NCI-H2171 treated with DMSO at 0.1 percent for 48 hours (cell line): Measurements from ENCODE around the gene TECPR2.
"Not testable (repeated sequence)": the region's sequence is repeated elsewhere in the genome, so short reads cannot be mapped to it uniquely, and the experiment has no call there.

Experiments used
- DNase-seq: peaks from one replicate; lab custom pipeline; 2025; lab: John Stamatoyannopoulos, UW

Gene TECPR2

GRCh38 chr14:102330806-102331205, 31.9 kb upstream of the TECPR2 start:
- DNase-seq: no peak

DNA sequence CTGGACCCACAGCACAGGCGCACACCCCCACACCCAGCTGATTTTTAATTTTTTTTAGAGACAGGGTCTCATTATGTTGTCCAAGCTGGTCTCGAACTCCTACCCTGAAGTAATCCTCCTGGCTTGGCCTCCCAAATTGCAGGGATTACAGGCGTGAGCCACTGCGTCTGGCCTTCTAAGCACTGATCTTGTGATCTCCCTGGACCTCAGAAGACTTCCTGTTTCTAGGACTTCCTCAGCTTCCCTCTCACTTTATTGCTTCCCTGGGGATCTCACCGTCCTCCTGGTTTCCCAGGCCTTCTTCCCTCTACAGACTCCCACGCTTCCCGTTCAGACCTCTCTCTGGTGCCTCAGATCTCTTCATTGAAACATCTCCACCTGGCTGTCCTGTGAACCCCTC, 29.4 kb upstream of the TECPR2 start:
- no peak for DNase-seq

- DNase-seq: no peak
Observed at GRCh38 chr14:102333795-102334705, 28.7 kb upstream of the TECPR2 start.

- DNase-seq: no peak
Observed at GRCh38 chr14:102335163-102335562, 27.6 kb upstream of the TECPR2 start.

- no peak for DNase-seq
Observed at GRCh38 chr14:102338724-102339123, 24.0 kb upstream of the TECPR2 start.

GRCh38 chr14:102341566-102341965, 21.2 kb upstream of the TECPR2 start:
- DNase-seq: no peak

DNA sequence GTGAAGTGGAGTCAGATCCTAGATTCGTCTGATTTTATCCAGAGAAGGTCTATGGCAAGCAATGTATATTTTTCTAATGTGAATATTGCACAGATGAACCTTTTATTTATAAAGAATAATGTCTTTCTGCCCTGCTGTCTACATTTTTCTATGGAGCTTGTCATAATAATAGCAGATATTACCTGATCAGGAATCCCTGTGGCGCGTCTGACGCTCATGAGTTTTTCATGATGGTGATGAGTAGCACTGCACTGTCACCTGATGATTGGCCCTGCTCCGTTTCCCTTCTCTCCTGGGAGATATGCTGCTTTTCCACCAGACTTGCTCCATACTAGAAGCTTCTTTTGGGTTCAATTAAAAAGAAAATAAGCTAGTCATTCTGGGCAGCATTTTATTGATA, 20.5 kb upstream of the TECPR2 start:
- DNase-seq: no peak

DNA sequence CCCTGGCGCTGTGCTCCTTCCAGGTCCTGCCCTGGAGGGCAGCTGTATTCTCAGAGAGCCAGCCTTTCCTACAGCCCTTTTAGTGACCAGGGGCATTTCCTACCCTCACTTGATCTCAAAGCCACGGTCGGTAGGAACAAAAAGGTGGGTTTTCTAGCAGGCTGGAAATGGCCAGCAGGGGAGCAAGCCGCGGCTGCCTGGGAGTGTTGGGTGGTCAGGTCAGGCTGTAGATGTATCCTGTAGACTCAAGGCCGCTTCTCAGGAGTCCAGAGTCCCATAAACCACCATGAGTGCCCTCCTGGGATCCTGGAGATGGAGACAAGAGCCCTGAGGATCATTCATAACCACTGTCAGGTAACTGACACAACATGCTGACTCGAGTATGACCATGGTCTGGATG, 18.7 kb upstream of the TECPR2 start:
- DNase-seq: no peak

GRCh38 chr14:102344485-102344884, 18.3 kb upstream of the TECPR2 start:
- no peak for DNase-seq

GRCh38 chr14:102345232-102345631, 17.5 kb upstream of the TECPR2 start:
- DNase-seq: no peak

DNA sequence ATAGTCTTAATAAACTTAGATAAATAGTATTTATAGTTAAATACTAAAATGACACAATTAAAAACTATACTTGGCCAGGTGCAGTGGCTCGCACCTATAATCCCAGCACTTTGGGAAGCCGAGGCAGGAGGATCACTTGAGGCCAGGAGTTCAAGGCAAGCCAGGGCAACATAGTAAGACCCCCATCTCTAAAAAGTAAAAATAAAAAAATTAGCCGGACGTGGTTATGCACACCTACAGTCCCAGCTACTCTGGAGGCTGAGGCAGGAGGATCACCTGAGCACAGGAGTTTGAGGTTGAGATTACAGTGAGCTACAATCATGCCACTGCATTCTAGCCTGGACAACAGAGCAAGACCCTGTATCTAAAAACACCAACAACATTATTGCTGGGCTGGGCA, 16.1 kb upstream of the TECPR2 start:
- DNase-seq: no peak

DNA sequence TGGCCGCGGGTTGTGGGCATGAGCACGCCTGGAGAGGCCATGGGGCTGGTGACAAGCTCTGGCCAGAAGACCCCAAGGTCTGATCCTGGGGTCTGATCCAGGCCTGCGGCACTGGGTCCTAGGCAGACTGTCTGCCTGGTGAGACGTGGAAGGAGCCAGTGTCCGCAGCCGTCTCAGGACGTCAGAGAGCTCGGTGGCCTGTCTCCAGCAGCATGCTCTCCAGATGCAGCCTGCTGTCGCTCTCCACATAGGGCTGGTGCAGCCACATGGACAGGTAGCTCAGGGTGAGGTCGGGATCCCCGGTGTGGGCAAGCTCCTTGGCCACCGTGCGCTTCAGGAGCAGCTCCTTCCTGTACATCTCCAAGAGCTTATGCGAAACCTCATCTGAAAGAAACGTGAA, 14.4 kb upstream of the TECPR2 start:
- DNase-seq: no peak

GRCh38 chr14:102351023-102351422, 11.7 kb upstream of the TECPR2 start:
- DNase-seq: no peak

DNA sequence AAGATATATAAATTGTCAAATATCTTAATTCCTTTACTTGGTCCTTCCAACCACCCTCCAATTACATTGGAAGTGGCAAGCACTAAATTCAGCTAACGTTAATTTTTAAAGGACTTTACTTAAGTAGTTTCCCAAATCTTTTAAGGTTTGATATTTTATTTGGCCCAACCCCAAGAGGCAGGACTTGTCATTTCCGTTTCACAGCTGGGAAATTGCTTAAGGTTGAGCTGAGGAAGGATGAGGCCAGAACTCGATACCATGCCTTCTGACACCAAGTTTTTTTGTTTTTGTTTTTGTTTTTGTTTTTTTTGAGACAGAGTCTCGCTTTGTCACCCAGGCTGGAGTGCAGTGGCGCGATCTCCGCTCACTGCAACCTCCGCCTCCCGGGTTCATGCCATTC, 11.1 kb upstream of the TECPR2 start:
- not testable (repeated sequence) for DNase-seq

GRCh38 chr14:102352213-102352612, 10.5 kb upstream of the TECPR2 start:
- DNase-seq: no peak

- no peak for DNase-seq
Observed at GRCh38 chr14:102353126-102353619, 9.6 kb upstream of the TECPR2 start.

DNA sequence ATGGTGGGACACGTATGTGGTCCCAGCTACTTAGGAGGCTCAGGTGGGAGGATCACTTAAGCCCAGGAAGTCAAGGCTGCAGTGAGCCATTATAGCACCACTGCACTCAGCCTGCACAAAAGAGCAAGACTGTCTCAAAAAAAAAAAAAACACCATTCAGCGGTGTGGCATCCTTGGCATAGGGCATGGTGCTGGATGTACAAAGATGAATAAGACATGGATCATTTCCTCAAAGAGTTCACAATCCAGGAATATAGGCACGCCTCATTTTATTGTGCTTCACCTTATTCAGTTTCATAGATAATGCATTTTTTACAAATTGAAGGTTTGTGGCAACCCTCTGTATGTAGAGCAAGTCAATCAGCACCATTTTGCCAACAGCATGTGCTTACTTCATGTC, 6.5 kb upstream of the TECPR2 start:
- DNase-seq: no peak

GRCh38 chr14:102359341-102359740, 3.4 kb upstream of the TECPR2 start:
- no peak for DNase-seq

DNA sequence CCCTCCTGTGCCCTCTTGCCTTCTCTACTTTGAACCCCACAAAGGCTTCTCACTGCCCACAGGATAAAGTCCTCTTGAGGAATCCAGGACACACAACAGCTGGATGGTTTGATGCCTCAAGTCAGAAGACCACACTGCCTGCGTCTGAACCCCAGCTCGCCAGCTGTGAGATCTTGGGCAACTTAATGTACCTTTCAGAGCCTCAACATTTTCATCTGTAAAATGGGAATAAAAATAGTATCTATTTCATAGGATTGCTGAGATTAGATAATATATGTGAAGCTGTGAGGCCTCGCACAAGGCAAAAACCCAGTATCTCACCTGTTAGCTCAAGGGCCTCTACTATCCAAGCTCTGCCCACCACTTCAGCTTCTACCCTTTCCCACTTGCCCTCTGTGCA, 2.4 kb upstream of the TECPR2 start:
- DNase-seq: no peak

- no peak for DNase-seq
Observed at GRCh38 chr14:102362084-102362483, 657 bp upstream of the TECPR2 start.

GRCh38 chr14:102363182-102363943, 622 bp downstream of the TECPR2 start:
- DNase-seq: no peak

DNA sequence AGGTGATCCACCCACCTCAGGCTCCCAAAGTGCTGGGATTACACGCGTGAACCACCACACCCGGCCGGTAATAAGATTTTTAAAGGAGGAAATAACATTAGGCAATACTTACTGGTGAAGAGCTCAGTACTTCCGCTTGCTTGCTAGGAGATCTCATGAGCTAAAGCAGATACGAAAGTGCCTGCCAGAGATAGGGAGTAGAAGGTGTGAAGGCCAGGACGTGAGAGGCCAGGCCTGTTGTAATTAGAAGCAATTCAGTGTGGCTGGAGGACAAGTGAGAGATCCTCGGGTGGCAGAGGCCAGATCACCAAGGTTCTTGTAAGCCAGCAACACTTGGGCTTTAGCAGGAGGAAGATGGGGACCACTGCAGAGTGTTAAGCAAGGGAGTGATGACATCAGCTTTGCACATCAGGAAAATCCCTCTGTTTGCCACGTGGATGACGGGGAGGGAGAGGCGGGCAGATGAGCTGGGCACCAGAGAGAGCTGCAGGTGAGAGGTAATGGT, 7.6 kb downstream of the TECPR2 start:
- no peak for DNase-seq

- no peak for DNase-seq
Observed at GRCh38 chr14:102371361-102371760, 8.6 kb downstream of the TECPR2 start.
